NCI-H748 treated with DMSO at 0.1 percent for 48 hours (cell line): ENCODE measurements around the gene ARHGEF6.
"Not testable (repeated sequence)": the region's sequence is repeated elsewhere in the genome, so short reads cannot be mapped to it uniquely, and the experiment has no call there.

Source experiments
- DNase-seq: peaks from one replicate; lab custom pipeline; 2025; lab: John Stamatoyannopoulos, UW

ARHGEF6 gene

GRCh38 chrX:136783159-136783558 lies 2.4 kb upstream of the ARHGEF6 start:
- DNase-seq: no peak

DNA sequence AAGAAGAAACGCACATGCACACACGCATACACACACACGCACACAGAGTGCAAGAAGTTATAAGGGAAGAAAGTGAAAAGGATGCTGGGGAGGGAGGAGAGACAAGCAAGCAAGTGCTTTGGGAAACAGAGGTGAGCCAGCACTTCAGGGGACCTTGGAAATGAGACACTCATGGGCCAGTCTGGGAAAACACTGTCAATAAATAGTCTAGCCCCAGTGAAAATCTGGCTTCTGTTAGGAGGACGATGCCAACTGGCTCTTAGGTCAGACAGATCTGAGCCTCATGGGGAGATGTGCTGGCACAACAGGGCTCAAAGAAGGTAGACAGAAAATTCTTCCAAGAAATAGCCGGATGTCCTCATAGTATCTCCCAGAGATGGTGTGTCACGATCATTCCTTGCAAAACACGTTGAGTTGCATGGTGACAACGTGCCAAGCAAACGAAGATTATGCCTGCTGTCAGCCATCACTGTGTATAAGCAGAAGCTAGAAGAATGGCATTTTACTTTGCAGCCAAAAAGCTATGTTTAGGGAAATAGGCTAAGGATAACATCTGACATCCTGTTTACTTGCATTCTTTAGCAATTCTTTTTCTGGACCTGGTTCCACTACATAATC lies 557 bp upstream of the ARHGEF6 start:
- no peak for DNase-seq

- no peak for DNase-seq
These were observed 491 bp downstream of the ARHGEF6 start for GRCh38 chrX:136780241-136780640.

DNA sequence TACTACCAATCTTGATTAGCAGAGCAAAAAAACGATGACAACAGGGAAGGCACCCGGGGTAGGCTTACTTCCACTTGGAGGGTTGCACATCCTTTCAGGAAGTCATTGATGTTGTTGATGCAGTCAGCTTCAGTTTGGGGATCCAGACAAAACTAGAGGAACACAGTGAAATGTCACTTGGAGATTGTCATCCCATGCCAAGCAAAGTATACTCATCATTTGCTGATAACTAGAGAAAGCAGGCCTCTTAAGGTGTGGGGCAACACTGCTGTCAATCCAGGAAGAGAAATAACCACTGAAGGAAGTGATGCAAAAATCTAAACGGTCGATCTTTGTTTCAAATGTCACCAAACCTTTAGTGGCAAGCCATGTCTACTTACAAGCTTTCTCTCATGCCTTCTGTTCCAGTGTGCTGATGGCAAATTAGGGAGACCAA lies 1.4 kb downstream of the ARHGEF6 start:
- DNase-seq: no peak

- DNase-seq: no peak
These were observed 1.8 kb downstream of the ARHGEF6 start for GRCh38 chrX:136778916-136779315.

DNA sequence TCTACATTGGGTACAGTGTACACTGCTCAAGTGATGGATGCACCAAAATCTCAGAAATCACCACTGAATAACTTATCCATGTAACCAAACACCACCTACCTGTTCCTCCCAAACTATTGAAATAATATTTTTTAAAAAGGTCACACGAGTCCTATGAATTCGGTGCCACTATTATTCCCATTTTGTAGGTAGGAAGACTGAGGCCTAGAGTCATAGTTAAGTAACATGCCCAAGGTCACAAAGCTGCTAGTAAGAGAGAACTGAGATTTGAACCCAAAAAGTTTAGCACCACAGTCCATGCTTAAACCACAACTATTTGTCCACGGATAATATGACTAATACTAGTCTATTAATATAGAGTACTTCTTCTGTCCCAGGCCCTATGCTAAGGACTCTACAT lies 2.7 kb downstream of the ARHGEF6 start:
- DNase-seq: no peak

DNA sequence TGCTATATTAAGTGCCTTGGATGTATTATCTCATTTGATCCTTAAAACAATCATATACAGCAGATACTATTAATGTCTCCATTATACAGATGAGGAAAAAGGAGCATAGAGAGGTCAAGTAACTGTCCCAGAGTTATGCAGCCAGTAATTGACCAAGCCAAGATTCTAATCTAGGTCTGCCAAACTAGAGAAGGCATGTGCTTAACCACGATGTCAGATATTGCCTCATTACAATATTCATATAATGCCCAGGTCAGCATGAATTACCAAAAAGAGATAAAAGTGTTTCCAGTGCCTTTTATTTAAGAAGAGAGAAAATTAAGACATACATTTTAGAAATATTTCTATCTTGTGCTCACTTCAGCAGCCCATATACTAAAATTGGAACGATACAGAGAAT lies 7.1 kb downstream of the ARHGEF6 start:
- no peak for DNase-seq

GRCh38 chrX:136771869-136772268 lies 8.9 kb downstream of the ARHGEF6 start:
- not testable (repeated sequence) for DNase-seq

DNA sequence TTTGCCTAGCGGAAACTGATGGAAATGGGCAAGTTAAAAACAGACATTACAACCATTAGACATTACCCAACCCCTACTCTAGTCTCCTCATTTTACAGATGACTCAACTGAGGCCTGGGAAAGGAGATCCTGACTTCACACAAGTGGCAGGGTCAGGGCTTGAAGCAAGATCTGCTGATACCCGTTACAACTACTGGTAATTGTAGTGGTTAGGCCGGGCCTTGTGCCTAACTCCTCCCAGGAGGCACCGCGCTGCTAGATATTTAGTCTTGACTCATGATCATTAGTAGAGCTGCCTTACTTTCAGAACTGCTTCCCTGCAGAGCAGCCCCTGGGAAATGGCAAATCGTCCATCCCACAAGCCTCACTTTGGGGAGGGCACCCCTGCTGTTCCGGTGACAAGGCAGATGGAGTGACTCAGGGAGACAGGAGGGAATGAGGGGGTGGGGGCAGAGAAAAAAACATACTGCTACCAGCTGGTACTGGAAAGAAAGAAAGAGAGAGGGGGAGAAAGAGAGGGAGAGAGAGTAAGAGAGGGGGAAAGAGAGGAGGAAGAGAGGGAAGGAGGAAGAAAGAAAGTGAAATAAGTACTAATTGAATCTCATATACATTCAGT lies 12.2 kb downstream of the ARHGEF6 start:
- no peak for DNase-seq

- no peak for DNase-seq
These were observed 13.4 kb downstream of the ARHGEF6 start for GRCh38 chrX:136767104-136767941.

DNA sequence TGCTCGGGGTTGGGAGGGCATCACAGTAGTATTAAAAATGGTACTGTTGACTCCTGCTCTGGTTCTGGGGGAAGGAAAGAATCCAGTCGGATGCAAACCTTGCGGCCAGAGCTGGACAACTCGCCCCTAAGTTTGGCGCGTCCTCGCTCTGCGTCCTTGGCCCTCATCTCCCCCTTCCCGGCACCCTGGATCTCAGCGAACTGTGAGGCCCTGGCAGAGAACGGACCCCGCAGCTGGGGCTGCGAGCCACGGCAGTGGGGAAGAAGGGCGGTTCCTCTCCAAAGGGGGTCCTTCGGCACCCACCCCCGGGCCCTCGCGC lies 14.0 kb downstream of the ARHGEF6 start:
- no peak for DNase-seq

DNA sequence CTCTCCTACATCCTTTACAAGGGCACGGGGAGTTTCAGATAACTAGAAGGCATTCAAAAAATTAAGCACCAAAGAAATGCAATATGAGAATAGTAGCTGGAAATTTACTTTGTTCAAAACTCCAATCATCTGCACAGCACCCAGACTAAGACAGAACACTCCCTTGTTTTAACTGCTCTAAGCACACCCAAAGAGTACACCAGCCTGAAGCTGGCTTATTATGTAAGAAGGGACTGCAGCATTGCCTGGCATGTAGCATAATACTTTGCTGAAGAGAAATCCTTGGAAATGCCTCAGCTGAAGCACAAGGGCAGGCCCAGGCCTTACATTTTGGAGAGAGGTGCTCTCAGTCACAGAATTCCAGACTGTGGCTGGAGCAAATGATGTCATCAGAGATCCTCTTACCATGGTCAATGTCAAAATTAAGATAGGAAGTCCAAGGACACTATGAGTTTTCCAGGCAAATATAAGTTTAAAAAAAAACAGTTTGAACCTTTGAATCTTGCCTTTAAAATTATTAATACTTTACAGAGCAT lies 14.8 kb downstream of the ARHGEF6 start:
- DNase-seq: no peak

DNA sequence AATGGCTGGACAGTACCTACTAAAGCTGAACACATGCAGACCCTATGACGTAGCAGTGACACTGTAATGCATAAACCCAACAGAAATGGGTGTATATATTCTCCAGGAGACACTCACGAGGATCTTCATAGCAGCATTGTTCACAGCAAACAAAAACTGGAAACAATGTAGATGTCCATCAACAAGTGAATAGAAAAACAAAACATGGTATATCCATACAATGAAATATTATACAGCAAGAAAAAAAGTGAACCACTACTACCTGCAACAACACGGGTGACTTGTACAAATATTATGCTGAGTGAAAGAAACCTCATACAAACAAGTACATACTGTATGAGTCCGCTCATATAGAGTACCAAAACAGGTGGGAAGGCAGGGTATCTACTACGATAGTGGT lies 16.5 kb downstream of the ARHGEF6 start:
- DNase-seq: no peak

DNA sequence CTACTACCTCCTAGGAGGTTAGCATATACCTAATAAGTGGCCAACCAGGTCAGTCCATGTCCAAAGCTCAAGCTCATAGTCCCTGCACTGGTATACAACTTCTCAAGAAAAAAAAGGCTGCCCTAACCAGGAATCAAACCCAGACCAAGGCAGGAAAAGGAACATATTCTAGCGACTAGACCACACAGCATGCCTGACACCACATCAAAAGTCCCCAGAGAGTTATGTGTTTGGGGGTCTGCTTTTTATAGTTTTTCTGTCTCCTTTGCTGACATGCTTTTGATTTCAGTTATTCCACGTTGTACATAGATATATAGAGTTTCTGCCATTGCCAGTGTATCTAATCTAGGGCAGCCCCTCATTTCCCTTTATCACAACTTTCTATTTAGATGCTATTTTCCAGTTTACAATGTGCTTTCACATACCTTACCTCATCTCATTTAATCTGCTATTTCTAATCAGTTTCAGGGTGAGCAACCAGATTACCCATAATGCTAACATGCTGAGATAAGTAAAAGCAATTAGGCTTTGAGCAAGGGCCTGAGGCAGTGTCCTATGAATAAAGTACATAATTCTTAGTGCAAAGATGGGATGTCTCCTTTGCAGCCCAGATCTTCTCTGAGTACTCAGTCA lies 17.8 kb downstream of the ARHGEF6 start:
- DNase-seq: no peak

- no peak for DNase-seq
These were observed 19.3 kb downstream of the ARHGEF6 start for GRCh38 chrX:136761421-136761820.

DNA sequence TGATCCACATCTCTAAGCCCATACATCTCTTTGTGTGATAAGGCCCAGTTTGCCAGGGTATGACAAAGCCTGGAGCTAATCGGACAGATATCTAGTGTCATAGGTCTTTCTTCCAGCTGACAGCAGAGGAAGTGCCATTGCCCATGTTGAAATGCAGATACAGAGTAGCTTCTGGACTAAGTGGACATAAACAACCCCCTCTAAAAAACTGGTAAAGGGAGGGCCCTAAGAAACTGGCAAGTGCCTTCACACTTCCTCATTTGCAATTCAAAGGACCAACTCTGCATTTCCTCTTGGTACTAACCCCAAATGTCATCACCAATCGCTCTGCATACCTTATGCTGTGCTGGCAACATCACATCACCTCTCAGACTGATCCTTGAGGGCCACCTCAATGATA lies 20.8 kb downstream of the ARHGEF6 start:
- DNase-seq: no peak

DNA sequence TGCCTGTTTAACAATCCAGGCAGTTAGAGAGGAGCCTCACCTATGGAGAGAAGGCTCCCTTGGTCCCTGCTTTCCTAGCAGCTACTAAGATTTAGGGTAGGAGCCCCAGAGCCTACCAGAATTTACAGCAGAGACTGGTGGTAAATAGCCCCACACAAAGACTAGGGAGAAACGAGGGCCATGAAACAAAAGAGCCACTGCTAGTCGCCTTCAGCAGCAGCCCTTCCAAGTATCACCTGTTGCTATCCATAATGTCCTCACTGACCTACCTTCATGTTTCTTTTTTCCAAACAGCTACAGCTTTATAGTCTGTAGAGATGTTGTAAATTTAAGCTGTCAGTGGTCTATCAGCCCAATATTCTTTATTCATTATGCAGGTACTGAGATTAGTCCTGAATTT lies 25.3 kb downstream of the ARHGEF6 start:
- DNase-seq: no peak

GRCh38 chrX:136754651-136755050 lies 26.1 kb downstream of the ARHGEF6 start:
- DNase-seq: no peak

DNA sequence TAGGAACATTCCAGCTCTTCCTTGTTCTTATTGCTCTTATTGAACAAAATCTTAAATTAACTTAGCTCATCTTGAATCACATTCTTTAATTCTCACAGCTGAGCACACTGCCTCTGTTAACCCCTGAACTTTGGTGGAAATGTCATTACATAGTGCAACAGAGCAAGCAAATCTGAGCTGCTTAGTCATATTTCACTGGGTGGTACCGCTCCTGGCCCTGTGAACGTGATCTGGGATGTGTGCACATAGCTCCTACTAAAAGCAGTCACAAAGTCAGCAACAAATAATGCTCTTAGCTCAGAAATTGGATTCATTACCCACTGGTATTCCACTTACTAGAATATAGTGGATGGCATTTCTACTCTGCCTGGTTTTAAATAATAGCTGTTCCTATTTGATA lies 27.9 kb downstream of the ARHGEF6 start:
- no peak for DNase-seq

- DNase-seq: no peak
These were observed 28.4 kb downstream of the ARHGEF6 start for GRCh38 chrX:136752346-136752745.

GRCh38 chrX:136750364-136750763 lies 30.4 kb downstream of the ARHGEF6 start:
- DNase-seq: no peak
